Large intestine (tissue), 3 donors: Measurements from ENCODE around the gene ADCY7. TPM values are rescaled to one million over a fixed set of nuclear protein-coding genes. Genes with fewer than 3 reads are reported as not detected.

Source experiments
- DNase-seq, 2 donors: peaks; one replicate each; pipeline versions ENCODE4 v3.0.0 to v3.0.0-alpha.2; 2013
- H3K27ac ChIP-seq: one replicate; pipeline ENCODE4 v1.5.1; 2013; ENCODE audit warnings: low read length
- H3K27me3 ChIP-seq: 2 replicates; pipeline ENCODE4 v1.6.1; 2013; ENCODE audit warnings: low read length; ENCODE audit not compliant: control insufficient read depth, insufficient read depth
- H3K36me3 ChIP-seq: 2 replicates; pipeline ENCODE4 v1.6.1; 2013; ENCODE audit warnings: low read length; ENCODE audit not compliant: control insufficient read depth, insufficient read depth
- H3K4me1 ChIP-seq: one replicate; pipeline ENCODE4 v1.6.1; 2013; ENCODE audit warnings: low read length; ENCODE audit not compliant: control insufficient read depth, insufficient read depth
- H3K4me3 ChIP-seq: one replicate; pipeline ENCODE4 v1.5.1; 2013; ENCODE audit warnings: low read length
- H3K9me3 ChIP-seq: one replicate; pipeline ENCODE4 v1.6.1; 2013; ENCODE audit warnings: mild to moderate bottlenecking, low read depth, low read length, moderate library complexity; ENCODE audit not compliant: control insufficient read depth
- WGBS: methylation state at CpG from one replicate; pipeline ENCODE4 v1.1.5; 2013; ENCODE audit warnings: low lambda C conversion rate; ENCODE audit not compliant: insufficient coverage; 5-methylcytosine and 5-hydroxymethylcytosine counted together
- polyA plus RNA-seq: library from polyadenylated mRNA; unstranded; fragments of 120-200 nt; gene quantifications from one replicate; pipeline ENCODE4 v1.2.1, GENCODE V29; 2013

ADCY7 gene
- polyA plus RNA-seq, 1 donor = 10.0 TPM

DNA sequence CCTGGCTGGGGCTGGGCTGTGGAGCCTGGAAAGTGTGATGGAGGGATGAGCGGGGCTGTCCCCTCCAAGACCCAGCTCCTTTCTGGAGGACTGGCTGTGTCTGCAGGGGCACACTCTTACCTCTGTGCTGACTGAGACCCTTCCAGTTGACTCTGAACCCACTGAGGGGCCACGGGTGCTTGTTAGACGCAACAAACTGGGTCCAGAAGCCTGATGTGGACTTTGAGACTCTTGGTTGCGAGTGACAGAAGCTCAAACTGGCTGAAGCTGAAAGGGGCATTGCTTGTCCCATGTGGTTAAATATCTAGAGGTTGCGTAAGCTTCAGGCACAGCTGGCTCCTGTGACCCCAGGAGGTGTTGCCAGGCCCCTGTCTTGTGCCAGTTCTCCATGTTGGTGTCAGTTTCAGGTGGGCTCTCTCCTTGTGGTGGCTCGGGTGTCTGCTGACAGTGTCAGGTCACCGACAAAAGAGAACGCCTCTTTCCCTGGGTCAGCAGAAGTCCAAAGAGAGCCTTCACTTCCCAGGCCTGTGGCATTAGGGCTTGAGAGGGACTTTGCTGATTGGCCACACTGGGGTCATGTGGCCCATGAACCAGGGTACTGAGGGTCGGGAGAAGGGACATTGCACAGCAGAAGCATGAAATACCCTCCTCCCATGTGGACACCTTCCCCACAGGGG is 16.7 kb downstream of the ADCY7 start:
- Histone ChIP-seq H3K4me3 (no peak overlapping the region), H3K27me3 (no peaks in the 10 kb centered on the region), H3K4me1 (peaks cover 13% of the 10 kb centered on the region), H3K27ac (no peak overlapping the region), H3K9me3 (peaks cover 4% of the 10 kb centered on the region), H3K36me3 (no peaks in the 10 kb centered on the region)
- peak; percentile 72 to 84 for DNase-seq
- no CpG with 5 or more reads among the region's 9 CpGs for WGBS

DNA sequence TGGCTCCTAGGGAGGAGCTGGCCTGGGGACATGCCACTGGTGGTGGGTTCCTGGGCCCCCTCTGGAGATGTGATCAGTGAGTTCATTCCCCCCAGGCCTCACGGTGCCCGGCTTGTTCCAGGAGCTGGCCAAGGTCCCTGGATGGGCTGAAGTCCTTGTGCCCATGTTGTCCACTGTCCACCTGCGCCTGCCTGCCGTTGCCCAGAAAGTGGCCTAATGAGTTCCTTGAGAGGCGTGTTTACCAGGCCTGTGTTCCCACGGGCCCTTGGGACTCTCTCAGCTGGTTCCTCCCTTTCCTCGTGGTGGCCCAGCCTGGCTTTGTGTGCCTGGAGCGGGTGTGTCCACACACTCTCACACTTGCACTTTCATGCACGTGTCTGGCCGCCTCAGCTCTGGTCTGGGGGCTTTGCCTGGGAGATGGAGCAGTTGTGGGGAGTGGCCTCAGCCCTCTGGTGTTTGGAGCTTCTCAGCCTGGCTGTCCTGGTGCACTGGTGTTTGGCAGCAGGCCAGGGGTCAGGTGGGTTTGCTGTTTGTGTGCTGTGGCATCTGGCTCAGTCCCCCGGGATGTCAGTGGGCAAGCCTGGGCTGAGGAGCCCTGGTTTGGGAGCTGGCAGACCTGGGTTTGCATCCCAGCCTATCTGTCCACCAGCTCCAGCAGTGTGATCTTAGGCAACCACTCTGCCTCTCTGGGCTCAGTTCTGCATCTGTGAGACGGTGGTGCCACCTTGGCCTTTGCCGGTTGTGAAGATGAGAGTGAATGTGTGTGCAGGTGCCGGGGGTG is 18.0 kb downstream of the ADCY7 start:
- H3K27ac ChIP-seq = no peak overlapping the region
- H3K4me1 ChIP-seq = peaks cover 13% of the 10 kb centered on the region
- DNase-seq = peak in 1 of 2 donors; percentile 40
- no CpG with 5 or more reads among the region's 14 CpGs for WGBS
- H3K27me3 ChIP-seq = no peaks in the 10 kb centered on the region
- peaks cover 4% of the 10 kb centered on the region for H3K9me3 ChIP-seq
- H3K36me3 ChIP-seq = no peaks in the 10 kb centered on the region
- no peak overlapping the region for H3K4me3 ChIP-seq

DNA sequence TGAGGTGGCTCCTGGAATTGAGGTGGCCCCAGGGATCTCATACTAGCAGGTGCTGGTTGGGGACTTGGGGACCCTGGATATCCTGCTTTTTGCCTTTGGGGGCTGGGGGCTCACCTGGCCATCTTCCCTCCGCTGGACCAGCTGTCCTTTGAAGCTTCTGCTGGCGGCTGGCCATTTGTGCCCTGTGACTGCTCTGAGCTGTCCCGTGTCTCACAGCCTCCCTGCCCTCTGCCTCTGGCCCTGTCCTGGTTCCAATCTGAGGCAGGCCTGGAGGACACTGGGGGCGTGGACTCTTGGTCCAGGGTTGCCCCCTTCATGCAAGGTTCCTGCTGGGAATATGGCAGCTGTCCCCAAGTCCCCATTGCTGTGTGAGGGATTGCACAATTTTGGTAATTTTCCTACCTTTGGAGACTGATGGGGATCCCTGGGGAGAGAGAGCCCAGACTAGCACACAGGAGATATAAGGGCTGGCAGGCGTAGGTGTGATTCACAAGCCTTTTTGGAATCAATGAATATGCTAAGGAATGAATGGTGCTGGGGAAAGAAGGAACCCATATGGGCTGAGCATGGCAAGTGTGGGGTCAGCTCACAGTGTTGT is 19.2 kb downstream of the ADCY7 start:
- DNase-seq = no peak
- H3K9me3 ChIP-seq = peaks cover 4% of the 10 kb centered on the region
- H3K27ac ChIP-seq = no peak overlapping the region
- H3K4me3 ChIP-seq = no peak overlapping the region
- no peaks in the 10 kb centered on the region for H3K27me3 ChIP-seq
- H3K4me1 ChIP-seq = peaks cover 13% of the 10 kb centered on the region
- no CpG with 5 or more reads among the region's 5 CpGs for WGBS
- no peaks in the 10 kb centered on the region for H3K36me3 ChIP-seq

DNA sequence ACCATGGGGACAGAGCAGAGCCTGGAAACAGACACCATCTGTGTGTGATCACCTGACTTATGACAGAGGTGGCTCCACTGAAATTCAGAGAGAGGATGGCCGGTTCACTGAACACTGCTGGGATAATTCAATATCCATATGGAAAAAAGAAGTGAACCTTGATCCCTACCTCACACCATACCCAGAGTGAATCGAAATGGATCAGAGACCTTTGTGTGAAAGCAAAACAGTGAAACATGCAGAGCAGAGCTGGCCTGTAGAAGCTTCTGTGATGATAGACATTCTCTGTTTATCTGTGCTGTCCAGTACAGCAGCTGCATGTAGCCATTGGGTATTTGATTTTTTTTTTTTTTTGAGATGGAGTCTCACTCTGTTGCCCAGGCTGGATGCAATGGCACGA is 20.3 kb downstream of the ADCY7 start:
- peaks cover 13% of the 10 kb centered on the region for H3K4me1 ChIP-seq
- no peaks in the 10 kb centered on the region for H3K36me3 ChIP-seq
- no peaks in the 10 kb centered on the region for H3K27me3 ChIP-seq
- no peak overlapping the region for H3K27ac ChIP-seq
- DNase-seq = no peak
- H3K9me3 ChIP-seq = peaks cover 4% of the 10 kb centered on the region
- 100% methylated on average over 1 of the region's 3 CpGs for WGBS
- H3K4me3 ChIP-seq = no peak overlapping the region

DNA sequence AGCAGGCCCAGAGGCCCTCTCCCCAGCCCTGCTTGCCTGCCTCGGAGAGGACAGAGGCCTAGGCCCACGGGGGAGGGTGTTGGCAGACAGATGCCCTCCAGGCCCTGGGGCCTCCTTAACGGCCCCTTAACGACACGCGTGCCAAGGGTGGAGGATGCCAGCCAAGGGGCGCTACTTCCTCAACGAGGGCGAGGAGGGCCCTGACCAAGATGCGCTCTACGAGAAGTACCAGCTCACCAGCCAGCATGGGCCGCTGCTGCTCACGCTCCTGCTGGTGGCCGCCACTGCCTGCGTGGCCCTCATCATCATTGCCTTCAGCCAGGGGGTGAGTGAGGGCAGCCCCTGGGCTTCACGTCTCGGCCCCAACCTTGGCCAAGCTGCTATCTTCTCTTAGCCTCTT is 21.7 kb downstream of the ADCY7 start:
- DNase-seq = no peak
- WGBS = no CpG with 5 or more reads among the region's 17 CpGs
- Histone ChIP-seq H3K4me3 (no peak overlapping the region), H3K4me1 (peaks cover 4% of the 10 kb centered on the region), H3K9me3 (peaks cover 4% of the 10 kb centered on the region), H3K27me3 (no peaks in the 10 kb centered on the region), H3K36me3 (no peaks in the 10 kb centered on the region), H3K27ac (no peak overlapping the region)

DNA sequence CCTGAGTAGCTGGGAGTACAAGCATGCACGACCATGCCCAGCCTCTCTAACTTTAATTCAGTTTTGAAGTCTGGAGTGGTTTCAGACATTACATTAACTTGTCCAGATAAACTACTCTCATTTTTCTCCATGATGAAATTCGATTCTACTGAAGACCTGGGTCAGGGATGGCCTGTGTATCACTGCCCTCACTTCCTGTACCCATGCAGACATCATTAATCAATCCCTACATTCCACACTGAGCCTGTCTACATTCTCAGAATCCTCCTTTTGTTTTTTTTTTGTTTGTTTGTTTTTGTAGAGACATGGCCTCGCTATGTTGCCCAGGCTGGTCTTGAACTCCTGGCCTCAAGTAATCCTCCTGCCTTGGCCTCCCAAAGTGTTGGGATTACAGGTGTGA is 22.6 kb downstream of the ADCY7 start:
- no CpG with 5 or more reads among the region's 3 CpGs for WGBS

DNA sequence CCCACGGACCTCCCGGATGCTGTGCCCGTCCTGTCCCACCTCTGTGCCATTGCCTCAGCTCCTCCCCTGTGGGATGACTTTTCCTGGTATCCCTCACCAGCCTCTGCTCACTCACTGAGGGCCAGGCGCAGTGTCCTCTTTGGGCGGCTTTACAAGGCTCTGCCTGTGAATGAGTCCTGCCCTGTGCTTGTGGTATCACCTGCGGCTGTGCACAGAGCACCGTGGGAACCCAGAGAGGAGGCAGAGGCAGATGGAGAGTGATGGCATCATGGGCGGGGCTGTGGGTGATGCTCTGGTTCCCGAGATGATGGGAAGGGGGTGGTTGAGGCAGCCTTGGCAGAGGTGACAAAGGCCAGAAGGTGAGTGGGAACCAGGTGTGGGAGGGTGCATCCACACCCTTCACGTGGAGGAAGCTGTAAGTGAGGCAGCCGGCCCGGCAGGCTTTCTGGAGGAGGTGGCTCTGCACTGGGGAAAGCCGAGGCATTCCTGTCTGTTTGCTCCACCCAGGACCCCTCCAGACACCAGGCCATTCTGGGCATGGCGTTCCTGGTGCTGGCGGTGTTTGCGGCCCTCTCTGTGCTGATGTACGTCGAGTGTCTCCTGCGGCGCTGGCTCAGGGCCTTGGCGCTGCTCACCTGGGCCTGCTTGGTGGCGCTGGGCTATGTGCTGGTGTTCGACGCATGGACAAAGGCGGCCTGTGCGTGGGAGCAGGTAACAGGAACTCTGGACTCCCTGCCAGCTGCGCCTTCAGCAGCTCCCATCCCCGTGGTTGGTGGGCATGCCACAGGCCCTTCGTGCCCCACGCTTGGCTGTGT is 23.8 kb downstream of the ADCY7 start:
- no CpG with 5 or more reads among the region's 30 CpGs for WGBS
- no peaks in the 10 kb centered on the region for H3K4me1 ChIP-seq
- no peak overlapping the region for H3K4me3 ChIP-seq
- peaks cover 4% of the 10 kb centered on the region for H3K9me3 ChIP-seq
- DNase-seq = no peak
- H3K36me3 ChIP-seq = no peaks in the 10 kb centered on the region
- H3K27me3 ChIP-seq = no peaks in the 10 kb centered on the region
- H3K27ac ChIP-seq = no peak overlapping the region

More for the DNA sequence above, 22.6 kb downstream of the ADCY7 start:
- Histone ChIP-seq H3K27me3 (no peaks in the 10 kb centered on the region), H3K9me3 (peaks cover 4% of the 10 kb centered on the region), H3K4me3 (no peak overlapping the region), H3K4me1 (no peaks in the 10 kb centered on the region), H3K27ac (no peak overlapping the region), H3K36me3 (no peaks in the 10 kb centered on the region)
- DNase-seq = no peak

DNA sequence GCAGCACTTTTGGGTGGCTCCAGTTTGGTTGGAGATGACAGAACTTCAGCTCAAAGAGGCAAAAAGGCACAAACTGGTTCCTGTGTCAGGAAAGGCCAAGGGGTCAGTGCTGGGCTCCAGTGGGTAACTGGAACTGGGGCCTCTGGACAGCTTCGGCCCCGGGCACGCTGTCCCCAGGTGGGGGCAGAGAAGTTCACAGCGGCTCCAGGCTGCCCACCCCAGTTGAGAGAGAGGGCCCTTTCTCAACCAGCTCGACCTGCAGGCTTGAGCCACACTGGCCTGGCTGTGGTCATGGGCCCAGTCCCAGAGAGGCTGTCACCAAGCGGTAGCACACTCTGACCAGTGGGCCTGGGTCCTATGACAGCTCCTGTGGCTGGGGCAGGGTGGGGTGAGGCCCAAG is 24.5 kb downstream of the ADCY7 start:
- no peaks in the 10 kb centered on the region for H3K27me3 ChIP-seq
- no CpG with 5 or more reads among the region's 6 CpGs for WGBS
- no peak overlapping the region for H3K27ac ChIP-seq
- peaks cover 4% of the 10 kb centered on the region for H3K9me3 ChIP-seq
- DNase-seq = no peak
- H3K4me1 ChIP-seq = no peaks in the 10 kb centered on the region
- no peaks in the 10 kb centered on the region for H3K36me3 ChIP-seq
- no peak overlapping the region for H3K4me3 ChIP-seq

DNA sequence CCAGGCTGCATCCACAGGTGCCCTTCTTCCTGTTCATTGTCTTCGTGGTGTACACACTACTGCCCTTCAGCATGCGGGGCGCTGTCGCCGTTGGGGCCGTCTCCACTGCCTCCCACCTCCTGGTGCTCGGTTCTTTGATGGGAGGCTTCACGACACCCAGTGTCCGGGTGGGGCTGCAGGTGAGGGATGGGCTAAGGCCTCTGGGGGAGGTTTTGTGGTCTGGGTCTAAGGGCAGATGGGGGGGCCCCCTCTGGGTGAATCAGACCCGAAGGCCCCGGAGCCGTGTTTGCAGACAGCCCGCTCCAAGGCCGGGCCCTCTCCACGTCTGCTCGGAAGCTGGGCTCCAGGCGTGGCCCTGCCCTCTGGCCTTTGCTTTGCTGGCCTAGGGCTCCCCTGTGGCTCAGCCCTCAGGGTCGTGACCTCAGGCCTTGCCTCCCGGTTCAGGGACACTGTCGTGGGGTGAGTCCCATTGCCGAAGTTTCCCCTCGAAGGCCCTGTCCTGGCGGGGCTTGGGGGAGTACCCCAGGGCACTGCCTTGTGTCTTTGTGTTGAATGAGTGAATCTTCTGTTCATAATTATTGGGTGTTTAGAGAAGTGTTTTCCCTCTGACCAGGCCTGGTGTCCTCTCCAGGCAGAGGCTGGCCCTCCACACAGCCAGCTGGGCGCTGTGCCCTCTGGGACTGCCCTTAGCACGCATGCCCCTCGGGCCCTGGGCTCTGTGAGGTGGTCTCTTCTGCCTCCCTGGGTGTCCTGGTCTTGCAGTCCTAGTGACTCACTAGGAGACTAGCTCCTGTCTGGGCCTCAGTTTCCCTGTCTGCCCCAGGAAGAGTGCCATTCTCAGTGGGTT is 25.6 kb downstream of the ADCY7 start:
- H3K27me3 ChIP-seq = no peaks in the 10 kb centered on the region
- H3K4me1 ChIP-seq = no peaks in the 10 kb centered on the region
- no peak for DNase-seq
- H3K9me3 ChIP-seq = no peaks in the 10 kb centered on the region
- WGBS = no CpG with 5 or more reads among the region's 26 CpGs
- H3K36me3 ChIP-seq = no peaks in the 10 kb centered on the region
- H3K4me3 ChIP-seq = no peak overlapping the region
- H3K27ac ChIP-seq = no peak overlapping the region
